ENCODE results near the gene ATP1B1.
"Not testable (repeated sequence)": the region's sequence is repeated elsewhere in the genome, so short reads cannot be mapped to it uniquely, and the experiment has no call there.

Gene ATP1B1

GRCh38 chr1:169115891-169116585, 9.5 kb downstream of the ATP1B1 start:
- DNase-seq (ENCODE audit: low read depth, low spot score), result peak; percentile 50

- no peak for DNase-seq (ENCODE audit: low read depth, low spot score)
These were observed 10.5 kb downstream of the ATP1B1 start for GRCh38 chr1:169117014-169117413.

- no peak for DNase-seq (ENCODE audit: low read depth, low spot score)
These were observed 11.1 kb downstream of the ATP1B1 start for GRCh38 chr1:169117599-169117998.

GRCh38 chr1:169118227-169118626, 11.7 kb downstream of the ATP1B1 start:
- no peak for DNase-seq (ENCODE audit: low read depth, low spot score)

- peak; percentile 29 for DNase-seq (ENCODE audit: low read depth, low spot score)
These were observed 12.9 kb downstream of the ATP1B1 start for GRCh38 chr1:169119405-169119804.

- DNase-seq (ENCODE audit: low read depth, low spot score), result no peak
These were observed 13.6 kb downstream of the ATP1B1 start for GRCh38 chr1:169120066-169120465.

- DNase-seq (ENCODE audit: low read depth, low spot score), result no peak
These were observed 14.8 kb downstream of the ATP1B1 start for GRCh38 chr1:169121146-169121923.

GRCh38 chr1:169122976-169123375, 16.5 kb downstream of the ATP1B1 start:
- DNase-seq (ENCODE audit: low read depth, low spot score), result no peak

- DNase-seq (ENCODE audit: low read depth, low spot score), result no peak
These were observed 18.0 kb downstream of the ATP1B1 start for GRCh38 chr1:169124459-169124858.

GRCh38 chr1:169125597-169125996, 19.1 kb downstream of the ATP1B1 start:
- DNase-seq (ENCODE audit: low read depth, low spot score), result not testable (repeated sequence)

GRCh38 chr1:169126335-169126734, 19.8 kb downstream of the ATP1B1 start:
- DNase-seq (ENCODE audit: low read depth, low spot score), result no peak

- no peak for DNase-seq (ENCODE audit: low read depth, low spot score)
These were observed 20.8 kb downstream of the ATP1B1 start for GRCh38 chr1:169127305-169127704.

GRCh38 chr1:169128562-169128961, 22.1 kb downstream of the ATP1B1 start:
- DNase-seq (ENCODE audit: low read depth, low spot score), result no peak

- DNase-seq (ENCODE audit: low read depth, low spot score), result peak; percentile 21
These were observed 22.8 kb downstream of the ATP1B1 start for GRCh38 chr1:169129109-169129784.

- DNase-seq (ENCODE audit: low read depth, low spot score), result no peak
These were observed 24.2 kb downstream of the ATP1B1 start for GRCh38 chr1:169130683-169131082.

GRCh38 chr1:169132512-169133227, 26.2 kb downstream of the ATP1B1 start:
- peak; percentile 23 for DNase-seq (ENCODE audit: low read depth, low spot score)

- no peak for DNase-seq (ENCODE audit: low read depth, low spot score)
These were observed 26.7 kb downstream of the ATP1B1 start for GRCh38 chr1:169133228-169133576.

- peak; percentile 21 for DNase-seq (ENCODE audit: low read depth, low spot score)
These were observed 27.5 kb downstream of the ATP1B1 start for GRCh38 chr1:169133801-169134502.

- no peak for DNase-seq (ENCODE audit: low read depth, low spot score)
These were observed 30.9 kb downstream of the ATP1B1 start for GRCh38 chr1:169137357-169137756.

- no peak for DNase-seq (ENCODE audit: low read depth, low spot score)
These were observed 32.6 kb downstream of the ATP1B1 start for GRCh38 chr1:169138866-169139670.

Data from astrocyte of the hippocampus (primary cell).